Neural cell (in vitro differentiated cells): Measurements from ENCODE around the gene PAK1.

Source experiments
- EZH2 ChIP-seq: fragments of 200-600, 300-800 bp; shearing (Covaris generic), sonication (generic); IDR thresholded peaks from 2 replicates; pipeline ENCODE4 v1.6.1; 2014; ENCODE audit warnings: antibody characterized with exemption, low read length, borderline replicate concordance, mild to moderate bottlenecking; ENCODE audit not compliant: insufficient read depth, poor library complexity, severe bottlenecking
- POLR2AphosphoS5 ChIP-seq: IDR thresholded peaks from 2 replicates; pipeline ENCODE4 v1.6.1; 2012
- SMC3 ChIP-seq: fragments of 450-650 bp; conservative IDR thresholded peaks from 2 replicates; pipeline ENCODE4 v1.6.1; 2014; ENCODE audit warnings: antibody characterized with exemption, mild to moderate bottlenecking, moderate library complexity; ENCODE audit not compliant: poor library complexity
- TF ChIP-seq, protein P1 (sequence below): IDR thresholded peaks from 2 replicates; pipeline ENCODE4 v1.6.1; 2012; ENCODE audit warnings: borderline replicate concordance
- TF ChIP-seq, protein P2 (sequence below): fragments of 450-650 bp; IDR thresholded peaks from 2 replicates; pipeline ENCODE4 v1.5.1; 2014; ENCODE audit warnings: antibody characterized with exemption, mild to moderate bottlenecking, moderate library complexity; ENCODE audit not compliant: poor library complexity, severe bottlenecking

DNA sequence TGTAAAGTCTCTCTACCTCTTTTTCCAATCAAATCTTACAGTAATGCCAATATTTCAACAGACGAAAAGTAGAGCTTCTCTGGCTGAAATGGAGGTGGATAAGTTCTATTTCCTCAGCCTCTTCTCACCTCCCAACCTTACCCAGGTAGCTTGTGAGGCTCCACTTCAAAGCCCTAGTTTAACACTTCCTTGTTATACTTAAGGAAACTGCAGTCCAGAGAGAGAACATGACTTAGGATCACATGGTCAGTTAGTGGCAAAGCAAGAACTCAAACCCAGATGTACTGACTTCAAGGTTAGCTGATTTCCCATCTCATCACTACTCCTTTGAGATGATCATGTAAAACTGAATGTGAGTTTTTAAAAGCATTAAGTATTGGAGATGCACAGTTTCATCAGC is 32.5 kb downstream of the PAK1 start:
- TF ChIP-seq, protein P1, sequence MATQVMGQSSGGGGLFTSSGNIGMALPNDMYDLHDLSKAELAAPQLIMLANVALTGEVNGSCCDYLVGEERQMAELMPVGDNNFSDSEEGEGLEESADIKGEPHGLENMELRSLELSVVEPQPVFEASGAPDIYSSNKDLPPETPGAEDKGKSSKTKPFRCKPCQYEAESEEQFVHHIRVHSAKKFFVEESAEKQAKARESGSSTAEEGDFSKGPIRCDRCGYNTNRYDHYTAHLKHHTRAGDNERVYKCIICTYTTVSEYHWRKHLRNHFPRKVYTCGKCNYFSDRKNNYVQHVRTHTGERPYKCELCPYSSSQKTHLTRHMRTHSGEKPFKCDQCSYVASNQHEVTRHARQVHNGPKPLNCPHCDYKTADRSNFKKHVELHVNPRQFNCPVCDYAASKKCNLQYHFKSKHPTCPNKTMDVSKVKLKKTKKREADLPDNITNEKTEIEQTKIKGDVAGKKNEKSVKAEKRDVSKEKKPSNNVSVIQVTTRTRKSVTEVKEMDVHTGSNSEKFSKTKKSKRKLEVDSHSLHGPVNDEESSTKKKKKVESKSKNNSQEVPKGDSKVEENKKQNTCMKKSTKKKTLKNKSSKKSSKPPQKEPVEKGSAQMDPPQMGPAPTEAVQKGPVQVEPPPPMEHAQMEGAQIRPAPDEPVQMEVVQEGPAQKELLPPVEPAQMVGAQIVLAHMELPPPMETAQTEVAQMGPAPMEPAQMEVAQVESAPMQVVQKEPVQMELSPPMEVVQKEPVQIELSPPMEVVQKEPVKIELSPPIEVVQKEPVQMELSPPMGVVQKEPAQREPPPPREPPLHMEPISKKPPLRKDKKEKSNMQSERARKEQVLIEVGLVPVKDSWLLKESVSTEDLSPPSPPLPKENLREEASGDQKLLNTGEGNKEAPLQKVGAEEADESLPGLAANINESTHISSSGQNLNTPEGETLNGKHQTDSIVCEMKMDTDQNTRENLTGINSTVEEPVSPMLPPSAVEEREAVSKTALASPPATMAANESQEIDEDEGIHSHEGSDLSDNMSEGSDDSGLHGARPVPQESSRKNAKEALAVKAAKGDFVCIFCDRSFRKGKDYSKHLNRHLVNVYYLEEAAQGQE: no peak
- TF ChIP-seq, protein P2, sequence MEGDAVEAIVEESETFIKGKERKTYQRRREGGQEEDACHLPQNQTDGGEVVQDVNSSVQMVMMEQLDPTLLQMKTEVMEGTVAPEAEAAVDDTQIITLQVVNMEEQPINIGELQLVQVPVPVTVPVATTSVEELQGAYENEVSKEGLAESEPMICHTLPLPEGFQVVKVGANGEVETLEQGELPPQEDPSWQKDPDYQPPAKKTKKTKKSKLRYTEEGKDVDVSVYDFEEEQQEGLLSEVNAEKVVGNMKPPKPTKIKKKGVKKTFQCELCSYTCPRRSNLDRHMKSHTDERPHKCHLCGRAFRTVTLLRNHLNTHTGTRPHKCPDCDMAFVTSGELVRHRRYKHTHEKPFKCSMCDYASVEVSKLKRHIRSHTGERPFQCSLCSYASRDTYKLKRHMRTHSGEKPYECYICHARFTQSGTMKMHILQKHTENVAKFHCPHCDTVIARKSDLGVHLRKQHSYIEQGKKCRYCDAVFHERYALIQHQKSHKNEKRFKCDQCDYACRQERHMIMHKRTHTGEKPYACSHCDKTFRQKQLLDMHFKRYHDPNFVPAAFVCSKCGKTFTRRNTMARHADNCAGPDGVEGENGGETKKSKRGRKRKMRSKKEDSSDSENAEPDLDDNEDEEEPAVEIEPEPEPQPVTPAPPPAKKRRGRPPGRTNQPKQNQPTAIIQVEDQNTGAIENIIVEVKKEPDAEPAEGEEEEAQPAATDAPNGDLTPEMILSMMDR: no peak
- no peak for TF ChIP-seq SMC3
- TF ChIP-seq POLR2AphosphoS5: no peak
- TF ChIP-seq EZH2: no peak
